Esophagus squamous epithelium (tissue), 5 donors: ENCODE measurements around the gene TRIM71. TPM values are rescaled to one million over a fixed set of nuclear protein-coding genes. Genes with fewer than 3 reads are reported as not detected.

Experiments
- DNase-seq: peaks from one replicate; lab custom pipeline; 2025; lab: John Stamatoyannopoulos, UW
- H3K27ac ChIP-seq, 4 donors: fragments of 200-600 bp; sonication (generic); one replicate each; pipeline ENCODE4 v1.5.1; 2016 to 2019; ENCODE audit warnings: mild to moderate bottlenecking in 1 of 4
- H3K27me3 ChIP-seq, 4 donors: fragments of 200-600 bp; sonication (generic); 1 replicate in 3 of 4; 2 replicates in 1 of 4; pipeline versions ENCODE4 v1.5.1 to v1.6.0; 2017 to 2021; ENCODE audit warnings: antibody characterized with exemption in 1 of 4
- H3K36me3 ChIP-seq, 3 donors: fragments of 200-600 bp; sonication (generic); one replicate each; pipeline ENCODE4 v1.5.1; 2016 to 2019
- H3K4me1 ChIP-seq, 3 donors: fragments of 200-600 bp; sonication (generic); one replicate each; pipeline ENCODE4 v1.5.1; 2017 to 2019
- H3K4me3 ChIP-seq, 4 donors: fragments of 200-600 bp; sonication (generic); 1 replicate in 3 of 4; 2 replicates in 1 of 4; pipeline ENCODE4 v1.5.1; 2016 to 2019; ENCODE audit warnings: mild to moderate bottlenecking in 2 of 4, moderate library complexity in 1 of 4
- H3K9me3 ChIP-seq, 3 donors: fragments of 200-600 bp; sonication (generic); one replicate each; pipeline ENCODE4 v1.5.1; 2016 to 2019
- CTCF ChIP-seq, 6 experiments: fragments of 450-650 bp in 4 of 6; fragments of 200-600 bp in 2 of 6; sonication (generic) in 2 of 6; IDR thresholded peaks; one replicate each; pipeline ENCODE4 v1.5.1; 2016 to 2019; ENCODE audit warnings: antibody characterized with exemption in 6 of 6, mild to moderate bottlenecking in 4 of 6, moderate library complexity in 4 of 6
- POLR2A ChIP-seq, 4 donors: fragments of 450-650 bp; IDR thresholded peaks; one replicate each; pipeline ENCODE4 v1.6.1; 2017; ENCODE audit warnings: antibody characterized with exemption in 4 of 4, mild to moderate bottlenecking in 4 of 4, moderate library complexity in 3 of 4
- WGBS, 2 donors: methylation state at CpG; one replicate each; pipeline ENCODE4 v1.1.5; 2018; 5-methylcytosine and 5-hydroxymethylcytosine counted together
- intact Hi-C: fragments of 100-400 bp; cut with DNase I; formaldehyde crosslinking; loops from one replicate; pipeline ENCODE4 v1.15.0; 2022
- total RNA-seq, 4 donors: library from RNA; depleted of rRNA; stranded (reverse); fragments of >200 nt; gene quantifications; one replicate each; pipeline ENCODE4 v1.1.0, GENCODE V29; 2016
- donor health status: DM: yes; HTN: yes; CAD: no.

TRIM71 gene
- total RNA-seq, 4 donors from 2014 or later = not detected

GRCh38 chr3:32832193-32832592 is 14.4 kb downstream of the TRIM71 start:
- Histone ChIP-seq H3K9me3 (no peaks in the 10 kb centered on the region), H3K27me3 (peaks cover 0 to 51% (median 0%) of the 10 kb centered on the region in 4 donors), H3K4me1 (no peaks in the 10 kb centered on the region), H3K27ac (no peak overlapping the region), H3K4me3 (no peak overlapping the region), H3K36me3 (no peaks in the 10 kb centered on the region)
- DNase-seq = no peak
- intact Hi-C loops = no loop called here
- WGBS, 2 donors = 74 to 91% methylated on average over 3 to 4 of the region's 4 CpGs
- TF ChIP-seq CTCF (IDR thresholded peaks at IDR 0.05) = no peak
- TF ChIP-seq POLR2A (IDR thresholded peaks at IDR 0.05) = no peak

GRCh38 chr3:32835049-32835371 is 17.2 kb downstream of the TRIM71 start:
- no peak for DNase-seq
- WGBS, 2 donors = 75 to 91% methylated on average over 2 of the region's 2 CpGs
- H3K9me3 ChIP-seq = no peaks in the 10 kb centered on the region
- TF ChIP-seq POLR2A (IDR thresholded peaks at IDR 0.05) = no peak
- TF ChIP-seq CTCF (IDR thresholded peaks at IDR 0.05) = no peak
- peaks cover 0 to 72% (median 0%) of the 10 kb centered on the region in 4 donors for H3K27me3 ChIP-seq
- no peak overlapping the region for H3K27ac ChIP-seq
- no peak overlapping the region for H3K4me3 ChIP-seq
- intact Hi-C loops = no loop called here
- H3K36me3 ChIP-seq = no peaks in the 10 kb centered on the region
- H3K4me1 ChIP-seq = no peaks in the 10 kb centered on the region

GRCh38 chr3:32835961-32836360 is 18.2 kb downstream of the TRIM71 start:
- TF ChIP-seq POLR2A (IDR thresholded peaks at IDR 0.05) = no peak
- TF ChIP-seq CTCF (IDR thresholded peaks at IDR 0.05) = no peak

GRCh38 chr3:32836601-32837000 is 18.8 kb downstream of the TRIM71 start:
- H3K36me3 ChIP-seq = no peaks in the 10 kb centered on the region
- TF ChIP-seq POLR2A (IDR thresholded peaks at IDR 0.05) = no peak
- no peak for TF ChIP-seq CTCF (IDR thresholded peaks at IDR 0.05)
- H3K9me3 ChIP-seq = no peaks in the 10 kb centered on the region
- DNase-seq = no peak
- 48 to 58% methylated on average over 4 of the region's 4 CpGs for WGBS, 2 donors
- intact Hi-C loops = no loop called here
- no peak overlapping the region for H3K27ac ChIP-seq
- no peaks in the 10 kb centered on the region for H3K4me1 ChIP-seq
- H3K27me3 ChIP-seq = peaks cover 0 to 65% (median 0%) of the 10 kb centered on the region in 4 donors
- no peak overlapping the region for H3K4me3 ChIP-seq

More at GRCh38 chr3:32835961-32836360, 18.2 kb downstream of the TRIM71 start:
- DNase-seq = no peak
- peaks cover 0 to 67% (median 0%) of the 10 kb centered on the region in 4 donors for H3K27me3 ChIP-seq
- no peaks in the 10 kb centered on the region for H3K9me3 ChIP-seq
- no peak overlapping the region for H3K4me3 ChIP-seq
- 57 to 68% methylated on average over 4 of the region's 4 CpGs for WGBS, 2 donors
- H3K27ac ChIP-seq = no peak overlapping the region
- H3K36me3 ChIP-seq = no peaks in the 10 kb centered on the region
- intact Hi-C loops = no loop called here
- no peaks in the 10 kb centered on the region for H3K4me1 ChIP-seq

- no peak overlapping the region for H3K27ac ChIP-seq
- intact Hi-C loops = no loop called here
- 67 to 88% methylated on average over 8 to 11 of the region's 11 CpGs for WGBS, 2 donors
These were observed 19.6 kb downstream of the TRIM71 start for GRCh38 chr3:32837366-32837765.

More at GRCh38 chr3:32837366-32837765, 19.6 kb downstream of the TRIM71 start:
- no peak for DNase-seq
- TF ChIP-seq POLR2A (IDR thresholded peaks at IDR 0.05) (no peak), CTCF (IDR thresholded peaks at IDR 0.05) (no peak)
- Histone ChIP-seq H3K9me3 (no peaks in the 10 kb centered on the region), H3K4me1 (peaks cover 0 to 6% (median 0%) of the 10 kb centered on the region in 3 donors), H3K4me3 (no peak overlapping the region), H3K27me3 (peaks cover 0 to 58% (median 0%) of the 10 kb centered on the region in 4 donors), H3K36me3 (no peaks in the 10 kb centered on the region)
